Choroid plexus epithelial cell (primary cell): ENCODE measurements around the gene DHX40.
A peak's percentile ranks its signal among the peaks of the same experiment; 100 is the strongest.
"Not testable (repeated sequence)": the region's sequence is repeated elsewhere in the genome, so short reads cannot be mapped to it uniquely, and the experiment has no call there.

Experiments used
- DNase-seq: peaks from one replicate; pipeline ENCODE4 v3.0.0-alpha.2; 2010; ENCODE audit warnings: low read depth
- H3K4me3 ChIP-seq: 2 replicates; pipeline ENCODE4 v1.5.1; 2011; ENCODE audit warnings: low read depth, mild to moderate bottlenecking, control low read depth, low read length, moderate library complexity
- TF ChIP-seq, protein P1 (sequence below): conservative IDR thresholded peaks from 2 replicates; pipeline ENCODE4 v1.5.1; 2011; ENCODE audit warnings: low read depth, mild to moderate bottlenecking, control low read depth, inconsistent platforms, low read length, moderate library complexity

DHX40 gene

DNA sequence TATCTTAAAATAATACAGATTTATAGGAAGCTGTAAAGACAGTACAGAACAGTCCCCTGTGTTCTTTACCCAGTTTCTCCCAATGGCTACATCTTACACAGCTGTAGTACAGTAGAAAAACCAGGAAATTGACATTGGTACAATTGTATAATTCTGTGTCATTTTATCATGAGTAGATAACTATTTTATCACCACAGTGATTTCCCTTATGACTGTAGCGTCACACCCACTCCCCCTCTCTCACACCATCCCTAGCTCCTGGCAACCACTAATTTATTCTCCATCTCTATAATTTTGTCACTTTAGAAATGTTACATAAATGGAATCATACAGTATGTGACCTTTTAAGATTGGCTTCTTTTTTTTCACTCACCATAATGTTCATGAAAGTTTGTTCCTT lies 85.2 kb downstream of the DHX40 start:
- TF ChIP-seq, protein P1, sequence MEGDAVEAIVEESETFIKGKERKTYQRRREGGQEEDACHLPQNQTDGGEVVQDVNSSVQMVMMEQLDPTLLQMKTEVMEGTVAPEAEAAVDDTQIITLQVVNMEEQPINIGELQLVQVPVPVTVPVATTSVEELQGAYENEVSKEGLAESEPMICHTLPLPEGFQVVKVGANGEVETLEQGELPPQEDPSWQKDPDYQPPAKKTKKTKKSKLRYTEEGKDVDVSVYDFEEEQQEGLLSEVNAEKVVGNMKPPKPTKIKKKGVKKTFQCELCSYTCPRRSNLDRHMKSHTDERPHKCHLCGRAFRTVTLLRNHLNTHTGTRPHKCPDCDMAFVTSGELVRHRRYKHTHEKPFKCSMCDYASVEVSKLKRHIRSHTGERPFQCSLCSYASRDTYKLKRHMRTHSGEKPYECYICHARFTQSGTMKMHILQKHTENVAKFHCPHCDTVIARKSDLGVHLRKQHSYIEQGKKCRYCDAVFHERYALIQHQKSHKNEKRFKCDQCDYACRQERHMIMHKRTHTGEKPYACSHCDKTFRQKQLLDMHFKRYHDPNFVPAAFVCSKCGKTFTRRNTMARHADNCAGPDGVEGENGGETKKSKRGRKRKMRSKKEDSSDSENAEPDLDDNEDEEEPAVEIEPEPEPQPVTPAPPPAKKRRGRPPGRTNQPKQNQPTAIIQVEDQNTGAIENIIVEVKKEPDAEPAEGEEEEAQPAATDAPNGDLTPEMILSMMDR, result no peak
- DNase-seq, result no peak

GRCh38 chr17:59651346-59651745 lies 85.9 kb downstream of the DHX40 start:
- no peak overlapping the region for H3K4me3 ChIP-seq
- TF ChIP-seq, protein P1, result no peak

More for the DNA sequence above, 85.2 kb downstream of the DHX40 start:
- no peak overlapping the region for H3K4me3 ChIP-seq

DNA sequence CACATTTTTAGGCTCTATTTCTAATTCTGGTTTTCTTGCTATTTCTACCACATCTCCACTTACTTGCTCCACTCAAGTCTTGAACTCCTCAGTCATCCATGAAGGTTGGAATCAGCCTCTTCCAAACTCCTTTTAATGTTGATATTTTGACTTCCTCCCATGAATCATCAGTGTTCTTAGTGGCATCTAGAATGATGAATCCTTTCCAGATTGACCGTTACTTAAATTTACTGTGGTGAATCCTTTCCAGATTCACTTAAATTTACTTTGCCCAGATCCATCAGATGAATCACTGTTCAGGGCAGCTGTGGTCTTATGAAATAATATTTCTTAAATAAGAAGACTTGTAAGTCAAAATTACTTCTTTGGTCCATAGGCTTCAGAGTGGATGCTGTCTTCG lies 86.7 kb downstream of the DHX40 start:
- peak; percentile 57 for DNase-seq
- TF ChIP-seq, protein P1, result no peak
- no peak overlapping the region for H3K4me3 ChIP-seq

More at GRCh38 chr17:59651346-59651745, 85.9 kb downstream of the DHX40 start:
- DNase-seq, result peak; percentile 50

GRCh38 chr17:59656624-59657023 lies 91.2 kb downstream of the DHX40 start:
- DNase-seq, result peak; percentile 93
- not testable (repeated sequence) for H3K4me3 ChIP-seq
